Stimulated activated CD8-positive, alpha-beta memory T cell treated with anti-CD3 and anti-CD28 coated beads, Interleukin-15, amount 100 ng/mL, for 48 hours (primary cell): ENCODE measurements around the gene SCD.

Experiments used
- DNase-seq, 2 donors: peaks; one replicate each; pipeline ENCODE4 v3.0.0-alpha.2; 2020; ENCODE audit warnings: low read depth in 2 of 2

Gene SCD

GRCh38 chr10:100401631-100402328 is 54.7 kb downstream of the SCD start:
- DNase-seq = no peak

- no peak for DNase-seq
Observed at GRCh38 chr10:100403734-100404133, 56.7 kb downstream of the SCD start.

- no peak for DNase-seq
Observed at GRCh38 chr10:100413173-100413572, 66.1 kb downstream of the SCD start.
